OCI-LY1 (cell line): ENCODE results near the gene ACHE.
"Not testable (repeated sequence)": the region's sequence is repeated elsewhere in the genome, so short reads cannot be mapped to it uniquely, and the experiment has no call there.

ENCODE experiments used
- H2AFZ ChIP-seq: fragments of 200-600 bp; sonication (generic), shearing (Covaris generic); 2 replicates; pipeline ENCODE4 v1.6.0; 2014; ENCODE audit warnings: antibody characterized with exemption, mild to moderate bottlenecking, low read length
- H3F3A ChIP-seq: fragments of 200-600 bp; sonication (generic), shearing (Covaris generic); 2 replicates; pipeline ENCODE4 v1.6.0; 2014; ENCODE audit warnings: mild to moderate bottlenecking, antibody characterized with exemption, low read length, moderate library complexity; ENCODE audit not compliant: insufficient read depth
- H3K27ac ChIP-seq: fragments of 200-600 bp; sonication (generic); 2 replicates; pipeline ENCODE4 v1.5.1; 2014; ENCODE audit warnings: low read length, mixed run types, mild to moderate bottlenecking, low read depth; ENCODE audit not compliant: poor library complexity, severe bottlenecking
- H3K27me3 ChIP-seq: fragments of 200-600 bp; sonication (generic); 2 replicates; pipeline ENCODE4 v1.6.0; 2014; ENCODE audit warnings: antibody characterized with exemption, mild to moderate bottlenecking, low read length, moderate library complexity; ENCODE audit not compliant: insufficient read depth
- H3K36me3 ChIP-seq: fragments of 200-600 bp; sonication (generic); 2 replicates; pipeline ENCODE4 v1.6.1; 2014; ENCODE audit warnings: mild to moderate bottlenecking, antibody characterized with exemption, low read length, moderate library complexity, mixed read lengths; ENCODE audit not compliant: insufficient read depth
- H3K4me1 ChIP-seq: fragments of 200-600 bp; sonication (generic); 2 replicates; pipeline ENCODE4 v1.5.1; 2014; ENCODE audit warnings: mild to moderate bottlenecking, low read length, moderate library complexity; ENCODE audit not compliant: insufficient read depth, severe bottlenecking
- H3K4me2 ChIP-seq: fragments of 200-600 bp; sonication (generic), shearing (Covaris generic); 2 replicates; pipeline ENCODE4 v1.6.1; 2014; ENCODE audit warnings: low read length
- H3K4me3 ChIP-seq: fragments of 200-600 bp; sonication (generic); 2 replicates; pipeline ENCODE4 v1.5.1; 2014; ENCODE audit warnings: low read length, low read depth, mild to moderate bottlenecking, mixed read lengths; ENCODE audit not compliant: poor library complexity, severe bottlenecking
- H3K79me2 ChIP-seq: fragments of 200-600 bp; shearing (Covaris generic); 2 replicates; pipeline ENCODE4 v1.6.1; 2016; ENCODE audit warnings: mixed run types, low read length, mixed read lengths; ENCODE audit not compliant: insufficient read depth
- H3K9ac ChIP-seq: fragments of 200-600 bp; sonication (generic), shearing (Covaris generic); 2 replicates; pipeline ENCODE4 v1.6.1; 2014; ENCODE audit warnings: mild to moderate bottlenecking, low read length, mixed read lengths
- H3K9me2 ChIP-seq: fragments of 200-600 bp; sonication (generic), shearing (Covaris generic); 2 replicates; pipeline ENCODE4 v1.6.1; 2014; ENCODE audit warnings: low read depth, mild to moderate bottlenecking, low read length, mixed read lengths
- H3K9me3 ChIP-seq: fragments of 200-600 bp; shearing (Covaris generic); 2 replicates; pipeline ENCODE4 v1.6.1; 2014; ENCODE audit warnings: low read length, mixed read lengths
- H4K20me1 ChIP-seq: fragments of 200-600 bp; sonication (generic), shearing (Covaris generic); 2 replicates; pipeline ENCODE4 v1.6.0; 2016; ENCODE audit warnings: mild to moderate bottlenecking, low read length; ENCODE audit not compliant: insufficient read depth
- EZH2 ChIP-seq: fragments of 200-600 bp; sonication (generic), shearing (Covaris generic); IDR thresholded peaks from 2 replicates; pipeline ENCODE4 v1.8.0; 2017; ENCODE audit warnings: borderline replicate concordance, mixed run types, mild to moderate bottlenecking, antibody characterized with exemption, low read length, moderate library complexity, mixed read lengths
- TF ChIP-seq, protein P1 (sequence below): fragments of 200-600 bp; sonication (generic), shearing (Covaris generic); IDR thresholded peaks from 2 replicates; pipeline ENCODE4 v1.5.1; 2017; ENCODE audit warnings: mild to moderate bottlenecking, antibody characterized with exemption, low read length, moderate library complexity, mixed read lengths

ACHE gene

DNA sequence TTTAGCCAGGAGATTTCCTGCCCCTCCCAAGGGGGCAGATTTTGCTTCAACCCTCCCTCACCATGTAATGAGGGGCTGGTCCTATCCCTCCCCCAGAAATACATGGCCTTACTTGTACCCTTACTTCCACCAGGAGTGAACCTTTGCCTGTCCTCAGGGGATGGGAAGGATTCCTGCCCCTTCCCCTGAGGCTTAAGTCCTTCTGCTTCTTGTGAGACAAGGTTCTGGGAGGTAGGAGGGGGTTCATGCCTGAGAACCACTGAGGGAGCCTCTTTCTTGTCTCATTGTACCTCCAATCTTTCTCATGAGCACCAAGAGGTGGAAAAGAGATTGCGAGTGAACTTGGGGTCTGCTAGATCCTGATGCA is 34.1 kb upstream of the ACHE start:
- Histone ChIP-seq H3K36me3 (no peaks in the 10 kb centered on the region), H3K27me3 (peaks cover 17% of the 10 kb centered on the region; the same call in 1 of the 2 replicates), H3K4me2 (no peak overlapping the region), H3K79me2 (no peaks in the 10 kb centered on the region), H4K20me1 (no peaks in the 10 kb centered on the region), H3K9me2 (no peaks in the 10 kb centered on the region), H3K27ac (no peak overlapping the region), H3K4me3 (no peak overlapping the region), H3K4me1 (no peaks in the 10 kb centered on the region), H2AFZ (no peak overlapping the region), H3F3A (no peaks in the 10 kb centered on the region), H3K9ac (no peak overlapping the region), H3K9me3 (peaks cover 6% of the 10 kb centered on the region)
- TF ChIP-seq EZH2: no peak
- TF ChIP-seq, protein P1, sequence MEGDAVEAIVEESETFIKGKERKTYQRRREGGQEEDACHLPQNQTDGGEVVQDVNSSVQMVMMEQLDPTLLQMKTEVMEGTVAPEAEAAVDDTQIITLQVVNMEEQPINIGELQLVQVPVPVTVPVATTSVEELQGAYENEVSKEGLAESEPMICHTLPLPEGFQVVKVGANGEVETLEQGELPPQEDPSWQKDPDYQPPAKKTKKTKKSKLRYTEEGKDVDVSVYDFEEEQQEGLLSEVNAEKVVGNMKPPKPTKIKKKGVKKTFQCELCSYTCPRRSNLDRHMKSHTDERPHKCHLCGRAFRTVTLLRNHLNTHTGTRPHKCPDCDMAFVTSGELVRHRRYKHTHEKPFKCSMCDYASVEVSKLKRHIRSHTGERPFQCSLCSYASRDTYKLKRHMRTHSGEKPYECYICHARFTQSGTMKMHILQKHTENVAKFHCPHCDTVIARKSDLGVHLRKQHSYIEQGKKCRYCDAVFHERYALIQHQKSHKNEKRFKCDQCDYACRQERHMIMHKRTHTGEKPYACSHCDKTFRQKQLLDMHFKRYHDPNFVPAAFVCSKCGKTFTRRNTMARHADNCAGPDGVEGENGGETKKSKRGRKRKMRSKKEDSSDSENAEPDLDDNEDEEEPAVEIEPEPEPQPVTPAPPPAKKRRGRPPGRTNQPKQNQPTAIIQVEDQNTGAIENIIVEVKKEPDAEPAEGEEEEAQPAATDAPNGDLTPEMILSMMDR: no peak

DNA sequence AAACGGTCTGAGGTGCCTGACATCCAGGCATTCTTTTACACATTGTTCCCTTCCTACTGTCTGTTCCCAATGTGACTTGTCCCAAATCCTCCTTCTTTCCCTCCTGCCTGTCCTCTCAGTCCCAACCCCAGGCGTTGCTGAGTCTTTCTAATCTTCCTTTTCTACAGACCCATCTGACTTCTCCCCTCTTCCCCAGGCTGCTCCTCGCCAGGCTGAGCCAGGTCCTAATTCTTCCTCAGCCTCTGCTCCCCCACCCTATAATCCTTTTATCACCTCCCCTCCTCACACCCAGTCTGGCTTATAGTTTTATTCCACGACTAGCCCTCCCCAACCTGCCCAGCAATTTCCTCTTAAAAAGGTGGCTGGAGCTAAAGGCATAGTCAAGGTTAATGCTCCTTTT is 27.9 kb upstream of the ACHE start:
- not testable (repeated sequence) for H3K9me2 ChIP-seq, H3K27ac ChIP-seq, H3K4me1 ChIP-seq, H2AFZ ChIP-seq, H3K9ac ChIP-seq, H3K36me3 ChIP-seq, H3K9me3 ChIP-seq, H3K27me3 ChIP-seq, H3K4me2 ChIP-seq, H3K4me3 ChIP-seq, H4K20me1 ChIP-seq, H3F3A ChIP-seq, H3K79me2 ChIP-seq

DNA sequence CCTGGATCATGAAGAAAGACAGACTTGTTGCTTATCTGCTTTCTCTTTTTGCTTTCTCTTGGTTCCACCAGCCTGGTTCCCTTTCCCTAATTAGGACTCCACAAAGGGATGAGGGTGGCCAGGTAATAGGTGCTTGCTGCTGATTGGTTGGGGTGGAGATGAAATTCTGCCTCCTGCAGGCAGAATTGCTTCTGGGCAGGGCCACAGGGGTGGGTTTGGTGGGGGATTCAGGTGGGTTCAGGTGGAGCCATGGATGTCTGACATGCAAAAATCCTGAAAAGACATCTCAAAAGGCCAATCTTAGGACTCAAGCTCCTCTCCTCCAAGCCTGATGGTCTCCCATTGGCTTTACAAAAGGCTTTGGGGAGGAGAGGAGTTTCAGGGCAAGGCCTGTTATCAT is 25.4 kb upstream of the ACHE start:
- Histone ChIP-seq H3K4me3 (no peak overlapping the region), H3K9me3 (no peaks in the 10 kb centered on the region), H3K79me2 (no peaks in the 10 kb centered on the region), H3K4me1 (no peaks in the 10 kb centered on the region), H2AFZ (no peak overlapping the region), H3K36me3 (no peaks in the 10 kb centered on the region), H3K9ac (no peak overlapping the region), H3K27ac (no peak overlapping the region), H3K4me2 (no peak overlapping the region), H3K27me3 (no peaks in the 10 kb centered on the region), H3K9me2 (no peaks in the 10 kb centered on the region), H4K20me1 (no peaks in the 10 kb centered on the region), H3F3A (no peaks in the 10 kb centered on the region)
- TF ChIP-seq, protein P1: no peak
- TF ChIP-seq EZH2: no peak

DNA sequence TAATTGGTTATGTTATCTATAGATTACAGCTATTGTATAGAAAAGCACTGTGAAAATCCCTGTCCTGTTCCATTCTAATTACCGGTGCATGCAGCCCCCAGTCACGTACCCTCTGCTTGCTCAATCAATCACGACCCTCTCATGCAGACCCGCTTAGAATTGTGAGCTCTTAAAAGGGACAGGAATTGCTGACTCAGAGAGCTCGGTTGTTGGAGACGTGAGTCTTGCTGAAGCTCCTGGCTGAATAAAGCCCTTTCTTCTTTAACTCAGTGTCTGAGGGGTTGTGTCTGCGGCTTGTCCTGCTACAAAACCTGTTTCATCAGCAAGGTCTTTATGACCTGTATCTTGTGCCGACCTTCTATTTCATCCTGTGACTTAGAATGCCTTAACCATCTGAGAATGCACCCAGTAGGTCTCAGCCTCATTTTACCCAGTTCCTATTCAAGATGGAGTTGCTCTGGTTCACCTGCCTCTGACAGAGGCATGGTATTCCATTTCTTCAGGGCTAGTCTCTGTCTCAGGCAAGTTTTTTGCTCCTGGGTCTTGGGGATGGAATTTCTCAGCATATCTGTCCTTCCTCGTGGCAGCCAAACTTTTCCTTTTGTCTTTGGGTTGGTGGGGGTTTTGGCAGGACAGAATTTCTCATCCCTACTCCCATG is 24.2 kb upstream of the ACHE start:
- H4K20me1 ChIP-seq, H3K27ac ChIP-seq, H3K36me3 ChIP-seq, H3K4me1 ChIP-seq, H3K9me2 ChIP-seq, H3F3A ChIP-seq, H3K9me3 ChIP-seq, H3K4me3 ChIP-seq, H3K4me2 ChIP-seq, H3K27me3 ChIP-seq, H3K79me2 ChIP-seq, H3K9ac ChIP-seq, H2AFZ ChIP-seq: not testable (repeated sequence)

DNA sequence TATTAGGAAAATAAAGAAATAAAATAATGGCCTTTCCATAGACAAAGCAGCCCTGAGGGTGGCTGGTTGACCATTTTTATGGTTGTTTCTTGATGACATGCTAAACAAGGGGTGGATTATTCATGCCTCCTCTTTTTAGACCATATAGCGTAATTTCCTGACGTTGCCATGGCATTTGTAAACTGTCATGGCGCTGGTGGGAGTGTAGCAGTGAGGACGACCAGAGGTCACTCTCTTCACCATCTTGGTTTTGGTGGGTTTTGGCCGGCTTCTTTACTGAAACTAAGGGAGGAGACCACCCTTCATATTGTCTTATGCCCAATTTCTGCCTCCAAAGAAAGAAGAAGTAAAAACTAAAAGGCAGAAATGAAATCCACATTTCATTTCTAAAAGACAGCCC is 23.6 kb upstream of the ACHE start:
- H3K4me3 ChIP-seq, H4K20me1 ChIP-seq, H3K27ac ChIP-seq, H3K4me1 ChIP-seq, H3K79me2 ChIP-seq, H3K36me3 ChIP-seq, H3K27me3 ChIP-seq, H3K9me3 ChIP-seq, H3K9me2 ChIP-seq, H3F3A ChIP-seq, H3K9ac ChIP-seq, H3K4me2 ChIP-seq, H2AFZ ChIP-seq: not testable (repeated sequence)
